Measurements from ENCODE around the gene A2M.

DNA sequence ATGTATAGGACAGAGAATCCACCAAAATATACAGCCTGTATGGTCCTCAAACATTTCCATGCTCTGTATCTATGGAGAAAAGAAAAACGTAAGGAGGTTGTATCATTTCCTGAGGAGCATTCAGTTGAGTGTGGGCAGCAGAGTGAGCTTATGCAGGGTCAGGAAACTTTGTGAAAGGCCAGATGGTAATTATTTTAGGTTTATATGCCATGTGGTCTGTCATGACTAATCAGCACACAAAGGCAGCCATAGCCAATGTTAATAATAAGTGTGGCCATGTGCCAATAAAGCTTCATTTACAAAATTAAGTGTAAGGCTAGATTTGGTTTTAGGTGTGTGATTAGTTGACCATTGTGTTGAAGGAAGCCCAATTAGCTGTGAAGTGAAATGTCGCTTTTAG is 33.2 kb upstream of the A2M start:
- TF ChIP-seq, protein P1, sequence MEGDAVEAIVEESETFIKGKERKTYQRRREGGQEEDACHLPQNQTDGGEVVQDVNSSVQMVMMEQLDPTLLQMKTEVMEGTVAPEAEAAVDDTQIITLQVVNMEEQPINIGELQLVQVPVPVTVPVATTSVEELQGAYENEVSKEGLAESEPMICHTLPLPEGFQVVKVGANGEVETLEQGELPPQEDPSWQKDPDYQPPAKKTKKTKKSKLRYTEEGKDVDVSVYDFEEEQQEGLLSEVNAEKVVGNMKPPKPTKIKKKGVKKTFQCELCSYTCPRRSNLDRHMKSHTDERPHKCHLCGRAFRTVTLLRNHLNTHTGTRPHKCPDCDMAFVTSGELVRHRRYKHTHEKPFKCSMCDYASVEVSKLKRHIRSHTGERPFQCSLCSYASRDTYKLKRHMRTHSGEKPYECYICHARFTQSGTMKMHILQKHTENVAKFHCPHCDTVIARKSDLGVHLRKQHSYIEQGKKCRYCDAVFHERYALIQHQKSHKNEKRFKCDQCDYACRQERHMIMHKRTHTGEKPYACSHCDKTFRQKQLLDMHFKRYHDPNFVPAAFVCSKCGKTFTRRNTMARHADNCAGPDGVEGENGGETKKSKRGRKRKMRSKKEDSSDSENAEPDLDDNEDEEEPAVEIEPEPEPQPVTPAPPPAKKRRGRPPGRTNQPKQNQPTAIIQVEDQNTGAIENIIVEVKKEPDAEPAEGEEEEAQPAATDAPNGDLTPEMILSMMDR (conservative IDR thresholded peaks at IDR 0.05; ENCODE audit: low read depth, low read length) = no peak
- no peak for TF ChIP-seq EZH2 (IDR thresholded peaks at IDR 0.05; ENCODE audit: low read length, unreplicated experiment)
- TF ChIP-seq EZH2phosphoT487 (IDR thresholded peaks at IDR 0.05; ENCODE audit: borderline replicate concordance, low read length) = no peak

Measured in PC-3 (cell line).